NCI-H1048 (cell line): Measurements from ENCODE around the gene CCDC154.

ENCODE experiments used
- DNase-seq: peaks from one replicate; lab custom pipeline; 2025; lab: John Stamatoyannopoulos, UW

The CCDC154 gene

GRCh38 chr16:1416521-1416941 is 27.8 kb downstream of the CCDC154 start:
- no peak for DNase-seq

DNA sequence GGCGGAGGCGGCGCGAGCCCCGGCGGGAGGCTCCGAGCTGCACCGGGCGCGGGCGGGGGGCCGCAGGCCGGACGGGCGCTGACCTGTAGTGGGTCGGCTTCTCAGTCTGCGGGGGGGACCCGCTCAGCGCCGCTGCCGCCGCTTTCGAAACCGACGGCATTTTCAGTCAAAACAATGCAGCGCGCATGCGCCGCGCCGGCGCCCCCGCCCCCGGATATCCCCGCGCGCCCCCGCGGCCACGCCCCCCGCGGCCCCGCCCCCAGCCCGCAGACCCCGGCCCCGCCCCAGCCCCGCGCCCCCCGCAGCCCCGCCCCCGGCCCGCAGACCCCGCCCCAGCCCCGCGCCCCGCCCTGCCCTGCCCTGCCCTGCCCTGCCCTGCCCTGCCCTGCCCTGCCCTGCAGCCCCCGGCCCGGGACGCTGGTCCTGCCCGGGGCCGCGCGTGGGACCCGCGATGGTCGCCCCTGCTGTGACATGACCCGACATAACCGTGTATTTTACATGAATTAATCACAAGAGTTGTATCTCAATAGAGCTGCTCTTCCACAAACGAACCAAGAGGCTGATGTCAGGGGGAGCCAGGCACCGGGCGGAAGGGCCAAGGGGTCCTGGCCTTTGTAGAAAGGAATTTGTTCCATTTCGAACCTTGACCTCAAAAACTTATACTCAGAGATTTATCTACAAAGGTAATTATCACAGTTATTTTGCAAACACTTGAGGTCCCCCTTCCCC is 29.7 kb downstream of the CCDC154 start, which contains the start of gene UNKL:
TSS of gene UNKL (minus strand) at position 173 of the 729 bp plus-strand sequence. CDS start at position 160, 13 bp downstream.
- peak; percentile 8 for DNase-seq

- no peak for DNase-seq
Measured at GRCh38 chr16:1413684-1414531, 30.4 kb downstream of the CCDC154 start.

DNA sequence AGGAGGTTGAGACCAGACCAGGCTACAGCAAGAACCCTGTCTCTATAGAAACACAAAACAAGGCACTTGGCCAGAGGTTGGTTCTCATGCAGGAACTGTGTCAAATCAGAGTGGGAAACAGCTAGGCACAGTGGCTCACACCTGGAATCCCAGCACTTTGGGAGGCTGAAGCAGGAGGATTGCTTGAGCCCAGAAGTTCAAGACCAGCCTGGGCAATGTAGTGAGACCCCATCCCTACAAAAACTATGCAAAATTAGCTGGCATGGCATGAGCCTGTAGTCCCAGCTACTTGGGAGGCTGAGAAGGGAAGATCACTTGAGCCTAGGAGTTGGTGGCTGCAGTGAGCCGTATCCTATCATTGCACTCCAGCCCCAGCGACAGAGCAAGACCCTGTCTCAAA is 31.5 kb downstream of the CCDC154 start:
- DNase-seq: no peak

GRCh38 chr16:1408171-1408837 is 36.1 kb downstream of the CCDC154 start:
- DNase-seq: peak; percentile 28

- DNase-seq: no peak
Measured at GRCh38 chr16:1407753-1408152, 36.6 kb downstream of the CCDC154 start.

DNA sequence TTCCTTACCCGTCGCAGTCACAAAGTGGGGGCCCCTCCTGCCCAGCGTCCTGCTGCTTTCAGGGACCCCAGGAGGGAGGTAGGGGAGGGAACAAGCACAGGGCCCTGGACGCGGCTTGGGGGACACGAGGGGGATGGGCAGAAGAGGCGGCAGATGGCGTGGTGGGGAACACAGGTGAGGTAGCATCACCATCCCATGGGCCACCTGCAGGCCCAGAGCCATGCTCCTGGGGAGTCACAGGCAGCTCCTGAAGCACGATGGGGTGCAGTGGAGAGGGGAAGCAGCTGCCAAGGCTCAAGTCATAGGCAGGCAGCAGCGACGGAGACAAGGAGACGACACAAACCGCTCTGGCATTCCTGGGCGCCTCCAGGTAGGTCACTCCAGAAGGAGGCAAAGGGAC is 40.6 kb downstream of the CCDC154 start:
- no peak for DNase-seq

- no peak for DNase-seq
Measured at GRCh38 chr16:1403036-1403435, 41.3 kb downstream of the CCDC154 start.

DNA sequence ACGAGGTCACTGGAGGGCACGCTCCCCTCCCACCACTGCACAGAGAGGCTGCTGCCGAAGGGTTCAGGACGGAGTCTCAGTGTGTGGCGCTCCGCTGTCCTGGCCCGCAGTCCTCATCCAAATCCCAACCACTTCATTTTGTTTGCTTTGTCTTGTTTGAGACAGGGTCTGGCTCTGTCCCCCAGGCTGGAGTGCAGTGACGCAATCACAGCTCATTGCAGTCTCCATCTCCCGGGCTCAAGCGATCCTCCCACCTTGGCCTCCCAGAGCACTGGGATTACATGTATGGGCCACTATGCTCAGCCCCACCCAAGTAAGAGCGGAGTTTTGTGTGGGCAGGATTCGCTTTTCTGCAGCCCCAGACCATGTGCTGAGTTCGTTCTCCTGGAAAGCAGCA is 42.6 kb downstream of the CCDC154 start:
- no peak for DNase-seq

GRCh38 chr16:1401061-1401757 is 43.1 kb downstream of the CCDC154 start:
- DNase-seq: no peak

DNA sequence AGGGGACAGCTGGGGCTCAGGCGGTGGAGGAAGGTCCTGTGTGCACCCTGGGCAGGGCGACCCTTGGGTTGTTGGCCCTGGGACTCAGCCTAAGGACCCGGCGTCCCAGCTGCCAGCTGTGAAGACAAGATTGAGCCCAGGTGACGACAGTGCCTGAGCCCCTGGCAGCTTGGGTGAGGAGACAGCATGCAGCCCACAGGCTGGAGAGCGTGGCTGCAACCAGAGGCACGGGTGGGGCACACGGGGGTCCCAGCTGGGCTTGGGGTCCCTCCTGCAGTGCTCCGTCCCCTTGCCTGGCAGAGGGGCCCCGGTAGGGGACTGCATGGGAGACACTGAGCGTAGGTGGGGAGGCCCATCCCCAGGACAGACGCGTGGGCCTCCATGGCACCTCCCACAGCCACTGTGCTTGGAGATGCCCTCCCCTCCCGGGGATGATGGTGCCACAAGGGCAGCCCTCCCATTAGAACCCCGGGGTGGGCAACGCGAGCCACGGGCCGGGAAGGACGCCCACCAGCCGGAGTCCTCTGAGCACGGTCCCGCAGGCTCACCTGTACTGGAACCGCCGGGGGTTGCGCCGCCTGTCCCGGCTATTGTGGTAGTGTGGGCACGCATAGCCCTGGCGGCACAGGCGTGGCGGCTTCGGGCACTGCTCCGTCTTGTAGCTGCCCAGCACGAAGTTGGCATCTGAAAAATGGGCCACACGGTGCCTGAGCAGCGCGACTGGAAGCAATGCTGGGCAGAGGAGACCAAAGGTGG is 45.4 kb downstream of the CCDC154 start:
- no peak for DNase-seq

GRCh38 chr16:1398351-1398750 is 46.0 kb downstream of the CCDC154 start:
- no peak for DNase-seq

DNA sequence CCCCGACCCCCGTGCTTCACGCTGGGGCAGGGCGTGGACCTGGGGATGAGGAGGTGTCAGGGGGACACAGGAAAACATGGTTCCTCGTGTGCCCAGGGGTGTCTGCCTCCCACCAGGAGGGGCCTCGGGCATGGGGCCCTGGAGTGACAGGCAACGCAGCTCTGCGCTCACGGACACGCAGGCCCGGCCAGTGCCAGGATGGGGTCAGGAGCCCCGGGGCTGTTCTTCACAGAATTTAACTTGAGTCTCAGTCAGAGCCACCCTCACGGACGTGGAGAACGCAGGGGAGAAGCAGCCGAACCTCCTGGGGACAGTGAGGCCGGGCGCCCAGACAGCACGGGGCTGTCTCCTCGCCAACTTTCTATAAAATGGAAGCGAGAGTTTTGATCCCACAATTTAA is 46.6 kb downstream of the CCDC154 start:
- DNase-seq: no peak

- no peak for DNase-seq
Measured at GRCh38 chr16:1395444-1396031, 48.8 kb downstream of the CCDC154 start.

DNA sequence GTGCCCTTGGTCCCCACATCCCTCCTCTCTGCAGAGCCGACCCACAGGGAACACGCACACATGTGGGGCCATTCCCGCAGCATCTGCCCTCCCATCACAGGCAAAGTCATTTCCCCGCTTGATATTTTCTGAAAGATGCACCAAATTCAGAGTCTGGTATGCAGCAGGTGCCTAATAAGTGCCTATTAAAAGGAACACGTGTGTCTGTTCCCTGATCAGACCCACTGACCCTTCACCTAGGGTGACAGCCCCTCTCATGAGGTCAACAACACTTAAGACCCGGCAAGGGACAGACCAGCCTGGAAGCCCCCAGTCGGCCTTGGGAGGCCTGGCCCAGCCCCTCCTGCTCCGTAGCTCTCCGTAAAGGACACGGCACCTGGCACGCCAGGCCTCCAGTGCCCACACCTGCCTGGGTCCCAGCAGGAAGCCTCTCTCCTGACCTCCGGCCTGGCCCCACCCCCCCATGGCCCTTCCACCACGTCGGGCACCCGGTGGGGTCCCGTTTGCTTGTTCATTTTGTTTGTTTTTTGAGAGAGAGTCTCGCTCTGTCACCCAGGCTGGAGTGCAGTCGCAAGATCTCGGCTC is 49.9 kb downstream of the CCDC154 start:
- no peak for DNase-seq

GRCh38 chr16:1393613-1394176 is 50.7 kb downstream of the CCDC154 start:
- DNase-seq: no peak

DNA sequence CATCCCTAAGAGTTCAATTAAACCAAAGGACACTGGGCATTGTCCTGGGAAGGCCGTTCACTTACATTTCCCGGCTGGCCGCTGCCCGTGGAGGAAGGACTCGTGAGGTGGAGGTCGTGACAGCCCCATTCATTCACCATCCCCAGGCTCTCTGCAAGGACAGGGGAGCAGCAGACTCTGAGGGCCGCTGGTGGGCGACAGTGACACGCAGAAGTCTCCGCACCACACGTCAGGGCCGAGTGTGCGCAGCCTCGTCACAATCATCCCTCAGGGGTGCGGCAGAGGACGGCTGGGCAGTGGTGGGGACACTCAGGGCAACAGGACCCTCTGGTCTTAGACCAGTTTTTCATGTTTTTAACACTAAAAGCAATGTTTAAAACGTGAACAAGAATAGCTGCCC is 51.5 kb downstream of the CCDC154 start:
- no peak for DNase-seq

GRCh38 chr16:1390239-1390779 is 54.0 kb downstream of the CCDC154 start:
- DNase-seq: no peak

DNA sequence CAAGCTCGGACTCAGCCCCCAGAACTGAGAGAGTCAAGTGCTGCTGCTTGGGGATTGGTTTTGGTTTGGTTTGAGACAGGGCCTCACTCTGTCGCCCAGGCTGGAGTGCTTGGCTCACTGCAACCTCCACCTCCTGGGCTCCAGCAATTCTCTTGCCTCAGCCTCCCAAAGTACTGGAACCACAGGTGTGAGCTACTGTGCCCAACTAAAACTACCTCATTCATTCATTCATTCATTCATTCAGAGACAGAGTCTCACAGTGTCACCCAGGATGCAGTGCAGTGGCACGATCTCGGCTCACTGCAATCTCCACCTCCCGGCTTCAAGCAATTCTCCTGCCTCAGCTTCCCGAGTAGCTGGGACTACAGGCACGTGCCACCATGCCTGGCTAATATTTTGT is 54.6 kb downstream of the CCDC154 start:
- no peak for DNase-seq

DNA sequence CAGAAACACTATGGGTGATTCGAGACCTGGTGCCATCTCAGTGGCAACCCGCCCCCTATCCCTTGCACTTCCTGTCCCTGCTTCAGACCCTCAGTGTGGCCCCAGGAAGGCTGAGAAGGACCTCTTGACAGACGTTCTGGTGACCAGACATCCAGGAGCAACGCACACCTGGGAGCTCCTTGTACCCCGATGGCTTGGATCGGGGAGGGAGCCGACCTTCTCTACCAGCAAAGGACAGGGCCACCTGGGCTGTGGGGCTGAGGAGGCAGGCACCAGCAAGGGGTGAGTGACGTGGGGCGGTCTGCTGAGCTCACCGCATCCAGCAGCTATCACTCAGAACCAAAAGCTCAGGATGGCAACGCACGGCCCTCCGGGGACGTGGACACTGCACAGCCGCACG is 57.0 kb downstream of the CCDC154 start:
- DNase-seq: no peak
